ENCODE results near the gene NHSL2. TPM values are rescaled to one million over a fixed set of nuclear protein-coding genes. Genes with fewer than 3 reads are reported as not detected.
"Not testable (repeated sequence)": the region's sequence is repeated elsewhere in the genome, so short reads cannot be mapped to it uniquely, and the experiment has no call there.

The NHSL2 gene
- total RNA-seq, 1 donor from 2014 or later: 4.0 TPM

DNA sequence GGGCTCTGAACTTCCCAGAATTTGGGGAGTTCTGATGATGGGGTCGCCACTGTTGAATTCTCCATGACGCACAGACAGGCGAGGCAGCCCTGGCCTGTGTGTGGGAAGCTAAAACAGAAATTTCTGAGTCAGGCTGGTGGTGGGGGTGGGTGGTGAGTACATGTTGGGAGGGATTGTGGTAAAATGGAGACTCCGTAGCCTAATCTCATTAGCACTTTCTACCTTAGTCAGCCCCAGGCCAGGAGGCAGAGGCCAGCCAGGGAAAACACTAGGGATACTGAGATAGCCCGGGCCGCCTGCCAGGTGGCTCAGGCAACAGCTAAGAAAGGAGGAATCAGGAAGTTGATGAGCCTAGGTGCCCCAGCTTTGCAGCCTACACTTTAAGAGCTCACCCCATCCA, 39.3 kb upstream of the NHSL2 start:
- TF ChIP-seq, protein P1, sequence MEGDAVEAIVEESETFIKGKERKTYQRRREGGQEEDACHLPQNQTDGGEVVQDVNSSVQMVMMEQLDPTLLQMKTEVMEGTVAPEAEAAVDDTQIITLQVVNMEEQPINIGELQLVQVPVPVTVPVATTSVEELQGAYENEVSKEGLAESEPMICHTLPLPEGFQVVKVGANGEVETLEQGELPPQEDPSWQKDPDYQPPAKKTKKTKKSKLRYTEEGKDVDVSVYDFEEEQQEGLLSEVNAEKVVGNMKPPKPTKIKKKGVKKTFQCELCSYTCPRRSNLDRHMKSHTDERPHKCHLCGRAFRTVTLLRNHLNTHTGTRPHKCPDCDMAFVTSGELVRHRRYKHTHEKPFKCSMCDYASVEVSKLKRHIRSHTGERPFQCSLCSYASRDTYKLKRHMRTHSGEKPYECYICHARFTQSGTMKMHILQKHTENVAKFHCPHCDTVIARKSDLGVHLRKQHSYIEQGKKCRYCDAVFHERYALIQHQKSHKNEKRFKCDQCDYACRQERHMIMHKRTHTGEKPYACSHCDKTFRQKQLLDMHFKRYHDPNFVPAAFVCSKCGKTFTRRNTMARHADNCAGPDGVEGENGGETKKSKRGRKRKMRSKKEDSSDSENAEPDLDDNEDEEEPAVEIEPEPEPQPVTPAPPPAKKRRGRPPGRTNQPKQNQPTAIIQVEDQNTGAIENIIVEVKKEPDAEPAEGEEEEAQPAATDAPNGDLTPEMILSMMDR (IDR thresholded peaks at IDR 0.05): no peak
- TF ChIP-seq EZH2phosphoT487 (IDR thresholded peaks at IDR 0.05): no peak
- no peak for TF ChIP-seq EZH2 (IDR thresholded peaks at IDR 0.05)
- Histone ChIP-seq H3K9ac (no peak overlapping the region), H3K4me3 (no peak overlapping the region), H3K9me3 (ENCODE audit: low read depth) (no peaks in the 10 kb centered on the region), H3F3A (ENCODE audit: low read depth) (no peaks in the 10 kb centered on the region), H3K27me3 (no peaks in the 10 kb centered on the region), H4K20me1 (ENCODE audit: low read depth) (no peaks in the 10 kb centered on the region), H2AFZ (replicated peaks) (no peak overlapping the region), H3K27ac (no peak overlapping the region), H3K4me2 (no peak overlapping the region), H3K4me1 (no peaks in the 10 kb centered on the region), H3K36me3 (no peaks in the 10 kb centered on the region), H3K79me2 (ENCODE audit: low read depth) (no peaks in the 10 kb centered on the region)
- Mint-ChIP-seq H3K4me1 (no peaks in the 10 kb centered on the region), H3K36me3 (no peaks in the 10 kb centered on the region), H3K9me3 (peaks cover 23% of the 10 kb centered on the region), H3K27me3 (ENCODE audit: insufficient read depth, low read depth) (peaks cover 3% of the 10 kb centered on the region), H3K27ac (no peak overlapping the region), H3K4me3 (no peak overlapping the region)
- no peak for DNase-seq (ENCODE audit: low spot score)

- Histone ChIP-seq H3K4me1 (no peaks in the 10 kb centered on the region), H3K27me3 (no peaks in the 10 kb centered on the region), H2AFZ (replicated peaks) (no peak overlapping the region), H3K9ac (no peak overlapping the region), H3K4me2 (no peak overlapping the region), H3K27ac (no peak overlapping the region), H3K9me3 (ENCODE audit: low read depth) (no peaks in the 10 kb centered on the region), H3K79me2 (ENCODE audit: low read depth) (no peaks in the 10 kb centered on the region), H3K4me3 (no peak overlapping the region), H4K20me1 (ENCODE audit: low read depth) (no peaks in the 10 kb centered on the region), H3F3A (ENCODE audit: low read depth) (no peaks in the 10 kb centered on the region), H3K36me3 (no peaks in the 10 kb centered on the region)
- Mint-ChIP-seq H3K9me3 (peaks cover 27% of the 10 kb centered on the region), H3K36me3 (no peaks in the 10 kb centered on the region), H3K4me3 (no peak overlapping the region), H3K27me3 (ENCODE audit: insufficient read depth, low read depth) (peaks cover 3% of the 10 kb centered on the region), H3K27ac (no peak overlapping the region), H3K4me1 (no peaks in the 10 kb centered on the region)
- no peak for DNase-seq (ENCODE audit: low spot score)
- no peak for TF ChIP-seq EZH2phosphoT487 (IDR thresholded peaks at IDR 0.05)
- TF ChIP-seq, protein P1 (IDR thresholded peaks at IDR 0.05): no peak
- no peak for TF ChIP-seq EZH2 (IDR thresholded peaks at IDR 0.05)
These were observed 37.8 kb upstream of the NHSL2 start for GRCh38 chrX:71872542-71873458.

- peaks cover 23% of the 10 kb centered on the region for H3K9me3 Mint-ChIP-seq
- H3K27ac Mint-ChIP-seq: no peak overlapping the region
- H3K27me3 ChIP-seq: no peaks in the 10 kb centered on the region
These were observed 37.2 kb upstream of the NHSL2 start for GRCh38 chrX:71873459-71873833.

GRCh38 chrX:71876841-71877240, 33.8 kb upstream of the NHSL2 start:
- not testable (repeated sequence) for H3K36me3 Mint-ChIP-seq, H3K4me1 Mint-ChIP-seq

More at GRCh38 chrX:71873459-71873833, 37.2 kb upstream of the NHSL2 start:
- Histone ChIP-seq H3K4me2 (no peak overlapping the region), H3K27ac (no peak overlapping the region), H3K4me3 (no peak overlapping the region), H3K36me3 (no peaks in the 10 kb centered on the region), H3K4me1 (no peaks in the 10 kb centered on the region), H3K9me3 (ENCODE audit: low read depth) (peaks cover 2% of the 10 kb centered on the region), H3K9ac (no peak overlapping the region), H3F3A (ENCODE audit: low read depth) (no peaks in the 10 kb centered on the region), H3K79me2 (ENCODE audit: low read depth) (no peaks in the 10 kb centered on the region), H2AFZ (replicated peaks) (no peak overlapping the region), H4K20me1 (ENCODE audit: low read depth) (no peaks in the 10 kb centered on the region)
- Mint-ChIP-seq H3K4me3 (no peak overlapping the region), H3K36me3 (no peaks in the 10 kb centered on the region), H3K4me1 (no peaks in the 10 kb centered on the region), H3K27me3 (ENCODE audit: insufficient read depth, low read depth) (peaks cover 3% of the 10 kb centered on the region)
- TF ChIP-seq, protein P1 (IDR thresholded peaks at IDR 0.05): no peak
- no peak for DNase-seq (ENCODE audit: low spot score)

More at GRCh38 chrX:71876841-71877240, 33.8 kb upstream of the NHSL2 start:
- not testable (repeated sequence) for H3K79me2 ChIP-seq (ENCODE audit: low read depth); H3K4me2 ChIP-seq; DNase-seq (ENCODE audit: low spot score); H3K4me3 ChIP-seq; H3F3A ChIP-seq (ENCODE audit: low read depth); H3K27me3 Mint-ChIP-seq (ENCODE audit: insufficient read depth, low read depth); H3K4me1 ChIP-seq; H3K9ac ChIP-seq; H2AFZ ChIP-seq (replicated peaks); H3K4me3 Mint-ChIP-seq; H3K27me3 ChIP-seq; H3K27ac Mint-ChIP-seq; H4K20me1 ChIP-seq (ENCODE audit: low read depth); H3K36me3 ChIP-seq; H3K27ac ChIP-seq
- H3K9me3 Mint-ChIP-seq: peaks cover 20% of the 10 kb centered on the region
- peaks cover 11% of the 10 kb centered on the region for H3K9me3 ChIP-seq (ENCODE audit: low read depth)
